Adrenal gland (tissue), 12 donors: ENCODE measurements around the gene ZFYVE19. TPM values are rescaled to one million over a fixed set of nuclear protein-coding genes. Genes with fewer than 3 reads are reported as not detected.

Source experiments
- DNase-seq, 7 donors: peaks; one replicate each; pipeline ENCODE4 v3.0.0-alpha.2; 2019 to 2020
- H3K27ac ChIP-seq, 5 donors: fragments of 200-600 bp; sonication (generic) in 4 of 5; 1 replicate in 3 of 5; 2 replicates in 2 of 5; pipeline versions ENCODE4 v1.5.1 to v1.8.0; 2016 to 2020; ENCODE audit warnings: mild to moderate bottlenecking in 1 of 5
- H3K27me3 ChIP-seq: fragments of 200-600 bp; 2 replicates; pipeline ENCODE4 v1.8.0; 2021
- H3K36me3 ChIP-seq, 2 donors: fragments of 200-600 bp; replicated peaks in 1 of 2; 1 replicate in 1 of 2; 2 replicates in 1 of 2; pipeline versions ENCODE4 v1.5.1 to v1.8.0; 2018 to 2022
- H3K4me1 ChIP-seq, 2 donors: fragments of 200-600 bp; replicated peaks in 1 of 2; 1 replicate in 1 of 2; 2 replicates in 1 of 2; pipeline versions ENCODE4 v1.5.1 to v1.8.0; 2018 to 2021
- H3K4me3 ChIP-seq, 4 donors: fragments of 200-600 bp; sonication (generic) in 3 of 4; one replicate each; pipeline ENCODE4 v1.5.1; 2016 to 2018
- H3K9me3 ChIP-seq, 3 donors: fragments of 200-600 bp; sonication (generic) in 1 of 3; replicated peaks in 1 of 3; 1 replicate in 2 of 3; 2 replicates in 1 of 3; pipeline versions ENCODE4 v1.5.1 to v1.8.0; 2016 to 2021
- CTCF ChIP-seq, 6 experiments: fragments of 450-650 bp in 4 of 6; fragments of 200-600 bp in 2 of 6; sonication (generic) in 1 of 6; IDR thresholded peaks; 1 replicate in 5 of 6; 2 replicates in 1 of 6; pipeline versions ENCODE4 v1.5.1 to v1.8.0; 2016 to 2021; ENCODE audit warnings: antibody characterized with exemption in 6 of 6, mild to moderate bottlenecking in 2 of 6, moderate library complexity in 1 of 6
- POLR2A ChIP-seq, 2 donors: fragments of 450-650 bp; IDR thresholded peaks; one replicate each; pipeline ENCODE4 v1.6.1; 2017; ENCODE audit warnings: antibody characterized with exemption in 2 of 2, mild to moderate bottlenecking in 2 of 2, moderate library complexity in 1 of 2
- WGBS, 4 donors: extraction: QIAGEN DNeasy Blood & Tissue Kit in 2 of 4; methylation state at CpG; one replicate each; pipeline versions ENCODE4 v1.1.5 to v1.1.7; 2013 to 2017; 5-methylcytosine and 5-hydroxymethylcytosine counted together
- intact Hi-C, 2 donors: fragments of 100-400 bp; cut with DNase I; formaldehyde crosslinking; loops; one replicate each; pipeline versions ENCODE4 v1.14.1 to v1.15.0; 2022 to 2023
- polyA plus RNA-seq, 3 donors: library from polyadenylated mRNA; stranded (reverse); fragments of 200-250 nt in 2 of 3; fragments of 350-450 nt in 1 of 3; fragmentation: Illumina TruSeq in 1 of 3; extraction: RNeasy Lipid Tissue Mini Kit (QIAGEN cat#74804) in 1 of 3; gene quantifications; one replicate each; pipeline ENCODE4 v1.2.3, GENCODE V29; 2013 to 2014
- total RNA-seq, 9 donors: library from RNA; depleted of rRNA in 4 of 9; stranded (reverse); fragments of >200 nt in 4 of 9; fragments of 120-200 nt in 1 of 9; fragmentation: NEBNext Ultra II Directional in 1 of 9; extraction: Animal tissue kit (Norgen Biotek cat#: 25700) in 1 of 9; gene quantifications; one replicate each; pipeline versions ENCODE4 v1.1.0 to v1.2.4, GENCODE V29; 2013 to 2023
- donor health status: healthy with polysubstance abuse.
- donor health status: Bipolar disorder and iron deficiency.
- donor health status: DM: yes; HTN: yes; CAD: no.
- donor health status: DM: no; HTN: no; CAD: no.
- donor health status: DM: no; HTN: no; CAD: no.
- donor health status: DM: yes; HTN: yes; CAD: no.

The ZFYVE19 gene
- total and polyA plus RNA-seq, 12 donors, result 11.0 to 35.1 (median 24.7) TPM

- intact Hi-C loops, result no loop called here
- DNase-seq, result peak; percentile 56 to 81 (median 73)
- 38 to 55% (median 50%) methylated on average over 14 to 28 of the region's 28 CpGs for WGBS, 4 donors
Measured at GRCh38 chr15:40769274-40770146, 37.4 kb upstream of the ZFYVE19 start, which contains the start of gene C15orf62. TSS of gene C15orf62 (plus strand) at chr15:40769980. CDS start at chr15:40770496, 516 bp downstream.

GRCh38 chr15:40770147-40770721 lies 36.7 kb upstream of the ZFYVE19 start:
- no peaks in the 10 kb centered on the region for H3K27me3 ChIP-seq
- TF ChIP-seq POLR2A (IDR thresholded peaks at IDR 0.05) (no peak), CTCF (IDR thresholded peaks at IDR 0.05) (no peak)
- peak overlapping the region in 2 of 5 donors; percentile 57 to 59 for H3K27ac ChIP-seq
- intact Hi-C loops, result no loop called here
- WGBS, 4 donors, result 64 to 90% (median 81%) methylated on average over 2 to 17 of the region's 17 CpGs
- no peak overlapping the region for H3K4me3 ChIP-seq
- H3K36me3 ChIP-seq, result peaks cover 0 to 35% of the 10 kb centered on the region in 2 donors
- peaks cover 25 to 29% of the 10 kb centered on the region in 2 donors for H3K4me1 ChIP-seq
- no peaks in the 10 kb centered on the region for H3K9me3 ChIP-seq
- no peak for DNase-seq

More at GRCh38 chr15:40769274-40770146, 37.4 kb upstream of the ZFYVE19 start, which contains the start of gene C15orf62:
- no peak within 1 kb of the TSS for H3K4me3 ChIP-seq
- TF ChIP-seq CTCF (IDR thresholded peaks at IDR 0.05), result no peak
- TF ChIP-seq POLR2A (IDR thresholded peaks at IDR 0.05), result no peak
- H3K27ac ChIP-seq, result peak within 1 kb of the TSS in 3 of 5 donors; percentile 47 to 59 (median 57)
- H3K27me3 ChIP-seq, result no peaks in the 10 kb centered on the region
- no peaks in the 10 kb centered on the region for H3K9me3 ChIP-seq
- peaks cover 30 to 36% of the 10 kb centered on the region in 2 donors for H3K4me1 ChIP-seq
- H3K36me3 ChIP-seq, result peaks cover 0 to 28% of the 10 kb centered on the region in 2 donors

DNA sequence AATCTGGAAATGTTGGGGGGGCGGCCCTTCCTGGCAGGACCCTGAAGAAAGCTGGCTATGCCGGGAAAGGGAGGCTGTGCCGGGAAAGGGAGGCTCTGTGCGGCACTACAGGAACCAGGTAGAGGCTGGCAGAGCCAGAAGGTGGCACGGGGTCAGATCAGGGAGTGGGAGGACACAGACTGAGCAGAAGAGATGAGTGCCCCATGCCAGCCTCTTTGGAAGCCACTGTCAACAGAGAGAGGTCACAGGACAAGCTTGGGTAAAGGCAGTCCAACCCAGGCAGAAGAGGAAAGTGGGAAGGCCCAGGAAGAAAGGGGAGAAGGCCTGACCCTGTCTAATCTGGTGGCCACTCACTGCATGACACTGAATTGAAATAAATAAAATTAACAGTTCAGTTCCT lies 35.6 kb upstream of the ZFYVE19 start:
- Histone ChIP-seq H3K27me3 (no peaks in the 10 kb centered on the region), H3K36me3 (peaks cover 0 to 44% of the 10 kb centered on the region in 2 donors), H3K27ac (no peak overlapping the region), H3K4me1 (peaks cover 16 to 19% of the 10 kb centered on the region in 2 donors), H3K4me3 (no peak overlapping the region), H3K9me3 (no peaks in the 10 kb centered on the region)
- DNase-seq, result no peak
- WGBS, 4 donors, result 89 to 99% (median 93%) methylated on average over 5 of the region's 5 CpGs
- intact Hi-C loops, result no loop called here
- TF ChIP-seq CTCF (IDR thresholded peaks at IDR 0.05) (no peak), POLR2A (IDR thresholded peaks at IDR 0.05) (no peak)

- intact Hi-C loops, result no loop called here
- Histone ChIP-seq H3K9me3 (no peaks in the 10 kb centered on the region), H3K4me3 (no peak overlapping the region), H3K27me3 (no peaks in the 10 kb centered on the region), H3K36me3 (peaks cover 0 to 52% of the 10 kb centered on the region in 2 donors), H3K4me1 (peaks cover 8 to 12% of the 10 kb centered on the region in 2 donors), H3K27ac (no peak overlapping the region)
- no peak for TF ChIP-seq CTCF (IDR thresholded peaks at IDR 0.05)
- no peak for TF ChIP-seq POLR2A (IDR thresholded peaks at IDR 0.05)
- WGBS, 4 donors, result 91 to 94% (median 93%) methylated on average over 12 to 13 of the region's 13 CpGs
- DNase-seq, result no peak
Measured at GRCh38 chr15:40772014-40772413, 34.9 kb upstream of the ZFYVE19 start.
